ENCODE measurements around the gene SYT1.

Gene SYT1

DNA sequence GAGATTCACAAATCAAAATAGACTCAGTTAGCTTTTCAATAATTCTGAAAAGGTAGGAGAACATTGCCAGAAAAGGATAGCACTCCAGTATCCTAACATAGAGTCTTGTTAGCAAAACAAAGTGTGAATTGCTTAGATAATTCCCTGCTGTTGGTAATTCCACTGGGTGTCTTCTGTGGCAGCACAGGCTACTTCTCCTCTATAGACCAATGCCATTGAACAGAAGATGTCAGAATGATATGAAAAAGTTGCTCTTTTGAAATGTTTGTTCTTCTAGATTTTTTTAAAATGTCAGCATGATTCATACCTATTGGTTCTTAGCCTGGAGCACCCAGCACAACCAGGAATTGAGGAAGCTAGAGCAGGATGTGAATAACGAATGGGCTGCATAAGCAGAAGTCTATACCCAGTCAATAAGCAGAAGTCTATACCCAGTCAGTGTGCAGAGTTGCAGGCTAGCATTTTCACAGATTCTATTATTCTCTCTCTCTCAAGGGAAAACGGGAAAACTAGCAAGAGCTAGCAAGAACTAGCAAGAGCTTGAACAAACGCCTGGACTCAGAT, 112.8 kb downstream of the SYT1 start:
- no peak for DNase-seq (ENCODE audit: low read depth)
- H3K4me3 ChIP-seq (ENCODE audit: low read depth, low read length) = no peak overlapping the region
- TF ChIP-seq, protein P1, sequence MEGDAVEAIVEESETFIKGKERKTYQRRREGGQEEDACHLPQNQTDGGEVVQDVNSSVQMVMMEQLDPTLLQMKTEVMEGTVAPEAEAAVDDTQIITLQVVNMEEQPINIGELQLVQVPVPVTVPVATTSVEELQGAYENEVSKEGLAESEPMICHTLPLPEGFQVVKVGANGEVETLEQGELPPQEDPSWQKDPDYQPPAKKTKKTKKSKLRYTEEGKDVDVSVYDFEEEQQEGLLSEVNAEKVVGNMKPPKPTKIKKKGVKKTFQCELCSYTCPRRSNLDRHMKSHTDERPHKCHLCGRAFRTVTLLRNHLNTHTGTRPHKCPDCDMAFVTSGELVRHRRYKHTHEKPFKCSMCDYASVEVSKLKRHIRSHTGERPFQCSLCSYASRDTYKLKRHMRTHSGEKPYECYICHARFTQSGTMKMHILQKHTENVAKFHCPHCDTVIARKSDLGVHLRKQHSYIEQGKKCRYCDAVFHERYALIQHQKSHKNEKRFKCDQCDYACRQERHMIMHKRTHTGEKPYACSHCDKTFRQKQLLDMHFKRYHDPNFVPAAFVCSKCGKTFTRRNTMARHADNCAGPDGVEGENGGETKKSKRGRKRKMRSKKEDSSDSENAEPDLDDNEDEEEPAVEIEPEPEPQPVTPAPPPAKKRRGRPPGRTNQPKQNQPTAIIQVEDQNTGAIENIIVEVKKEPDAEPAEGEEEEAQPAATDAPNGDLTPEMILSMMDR (IDR thresholded peaks at IDR 0.05; ENCODE audit: control insufficient read depth, extremely low read depth, insufficient read depth) = no peak

DNA sequence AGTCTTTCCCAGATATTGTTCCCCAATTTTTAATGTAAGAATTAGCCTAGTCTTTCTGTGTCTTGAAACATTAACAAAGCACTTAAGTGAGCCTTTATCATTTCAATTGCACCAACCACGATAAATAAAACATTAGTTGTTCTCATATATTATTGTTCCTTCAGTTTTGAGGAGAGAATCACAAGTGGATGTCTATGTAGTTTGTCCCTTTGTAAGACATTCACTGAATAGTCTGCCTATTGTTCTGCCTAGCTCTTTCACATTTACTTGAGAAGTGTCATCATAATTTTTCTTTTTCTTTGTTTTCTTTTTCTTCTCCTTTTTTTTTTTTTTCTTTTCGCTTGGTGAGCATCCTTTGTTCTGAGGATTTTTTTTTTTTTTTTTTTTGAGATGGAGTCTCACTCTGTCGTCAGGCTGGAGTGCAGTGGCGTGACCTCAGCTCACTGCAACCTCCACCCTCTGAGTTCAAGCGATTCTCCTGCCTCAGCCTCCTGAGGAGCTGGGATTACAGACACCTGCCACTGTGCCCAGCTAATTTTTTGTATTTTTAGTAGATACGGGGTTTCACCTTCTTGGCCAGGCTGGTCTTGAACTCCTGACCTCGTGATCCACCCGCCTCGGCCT, 129.7 kb downstream of the SYT1 start:
- DNase-seq (ENCODE audit: low read depth) = no peak
- no peak overlapping the region for H3K4me3 ChIP-seq (ENCODE audit: low read depth, low read length)
- TF ChIP-seq, protein P1 (IDR thresholded peaks at IDR 0.05; ENCODE audit: control insufficient read depth, extremely low read depth, insufficient read depth) = no peak

DNA sequence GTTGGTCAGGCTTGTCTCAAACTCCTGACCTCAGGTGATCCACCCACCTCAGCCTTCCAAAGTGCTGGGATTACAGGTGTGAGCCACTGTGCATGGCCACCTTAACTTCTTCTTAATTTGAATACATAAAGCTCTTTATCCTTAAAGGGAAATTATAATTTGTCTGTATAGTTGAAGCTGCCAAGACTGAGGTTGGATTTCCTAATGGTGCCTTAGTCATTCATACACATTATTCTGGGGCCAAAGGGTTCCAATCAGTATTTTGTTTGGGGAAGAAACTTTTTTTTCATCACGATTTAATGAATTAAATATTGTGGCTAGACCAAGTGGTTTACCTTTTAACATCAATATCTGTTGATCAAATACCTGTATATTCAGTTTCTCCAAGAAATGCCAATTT, 135.9 kb downstream of the SYT1 start:
- no peak overlapping the region for H3K4me3 ChIP-seq (ENCODE audit: low read depth, low read length)
- no peak for DNase-seq (ENCODE audit: low read depth)
- TF ChIP-seq, protein P1 (IDR thresholded peaks at IDR 0.05; ENCODE audit: control insufficient read depth, extremely low read depth, insufficient read depth) = no peak

DNA sequence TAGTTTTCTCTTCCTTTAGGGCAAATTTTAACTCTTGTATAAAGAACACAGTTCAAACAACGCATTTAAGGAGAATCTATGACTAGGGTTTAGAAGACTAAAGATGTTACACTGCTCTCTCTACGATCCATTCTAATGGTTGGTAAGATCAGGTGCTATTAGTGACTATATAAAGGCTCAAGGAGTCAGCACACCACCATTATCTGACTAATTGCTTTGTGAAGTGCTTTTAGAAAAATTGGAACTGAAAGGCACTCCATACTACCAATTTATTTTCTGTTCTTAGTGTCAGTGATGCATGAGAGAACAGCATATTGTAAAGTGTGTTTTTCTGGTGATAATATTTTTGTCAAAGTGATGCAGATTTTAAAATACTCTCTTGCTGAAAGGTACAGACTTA, 136.8 kb downstream of the SYT1 start:
- no peak for DNase-seq (ENCODE audit: low read depth)
- TF ChIP-seq, protein P1 (IDR thresholded peaks at IDR 0.05; ENCODE audit: control insufficient read depth, extremely low read depth, insufficient read depth) = no peak
- H3K4me3 ChIP-seq (ENCODE audit: low read depth, low read length) = no peak overlapping the region

DNA sequence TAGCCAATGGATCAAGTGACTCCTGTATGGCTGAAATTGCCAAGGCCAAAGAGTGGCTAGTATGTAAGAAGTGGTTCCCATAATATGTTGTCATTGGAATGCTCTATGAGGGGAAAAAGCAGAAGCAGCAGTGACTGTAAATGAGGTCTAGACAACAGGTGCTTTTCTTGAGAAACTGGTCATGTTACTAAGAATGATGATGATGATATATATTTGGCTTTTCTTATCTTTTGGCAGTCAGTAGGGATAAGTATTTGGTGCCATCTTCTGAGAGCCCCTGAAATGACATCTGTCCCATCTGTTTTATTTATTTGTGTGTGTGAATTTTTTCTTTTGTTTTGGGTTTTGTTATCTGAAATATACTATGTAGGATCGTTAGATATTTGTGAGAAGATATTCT, 141.7 kb downstream of the SYT1 start:
- DNase-seq (ENCODE audit: low read depth) = no peak
- H3K4me3 ChIP-seq (ENCODE audit: low read depth, low read length) = no peak overlapping the region
- TF ChIP-seq, protein P1 (IDR thresholded peaks at IDR 0.05; ENCODE audit: control insufficient read depth, extremely low read depth, insufficient read depth) = peak; percentile 55

DNA sequence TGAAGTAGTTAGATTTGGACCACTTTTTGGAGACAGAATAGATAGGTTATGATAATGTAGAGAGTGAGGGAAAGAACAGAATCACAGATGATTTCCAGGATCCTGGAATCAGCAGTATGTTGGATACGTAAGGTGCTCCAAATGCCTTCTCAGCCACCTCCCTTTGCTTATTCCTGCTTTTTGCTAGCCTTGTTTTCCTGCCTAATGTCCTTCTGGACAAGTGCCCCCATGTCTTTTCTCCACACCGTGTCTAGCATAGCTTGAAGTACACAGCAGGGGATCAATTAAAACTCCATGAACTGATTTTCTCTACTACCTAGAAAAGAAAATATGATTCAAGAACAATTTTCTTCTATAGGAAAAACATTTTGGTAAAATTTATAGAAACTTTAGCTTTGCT, 144.0 kb downstream of the SYT1 start:
- DNase-seq (ENCODE audit: low read depth) = no peak
- TF ChIP-seq, protein P1 (IDR thresholded peaks at IDR 0.05; ENCODE audit: control insufficient read depth, extremely low read depth, insufficient read depth) = no peak
- no peak overlapping the region for H3K4me3 ChIP-seq (ENCODE audit: low read depth, low read length)

DNA sequence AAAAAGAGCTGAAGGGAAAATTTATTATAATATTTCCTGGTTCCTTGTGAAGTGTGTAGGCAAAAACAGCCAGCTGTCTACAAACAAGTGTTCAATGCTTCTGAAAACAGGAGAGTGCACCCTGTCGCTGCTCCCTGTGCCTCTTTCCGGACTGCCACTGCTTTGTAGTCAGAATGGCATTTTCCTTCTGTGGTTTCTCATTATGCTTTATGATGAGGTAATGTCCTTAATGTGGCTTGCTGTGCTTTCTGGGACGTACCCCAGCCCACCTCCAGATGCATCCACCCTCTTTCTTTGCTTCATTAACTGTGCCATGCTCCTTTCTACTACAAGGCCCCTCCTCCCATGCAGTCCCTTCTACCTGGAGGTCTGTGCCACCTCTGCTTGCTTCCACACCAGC, 148.1 kb downstream of the SYT1 start:
- no peak overlapping the region for H3K4me3 ChIP-seq (ENCODE audit: low read depth, low read length)
- TF ChIP-seq, protein P1 (IDR thresholded peaks at IDR 0.05; ENCODE audit: control insufficient read depth, extremely low read depth, insufficient read depth) = no peak
- no peak for DNase-seq (ENCODE audit: low read depth)
